Measurements from ENCODE around the gene SPATA21. TPM values are rescaled to one million over a fixed set of nuclear protein-coding genes. Genes with fewer than 3 reads are reported as not detected.

The SPATA21 gene
- total RNA-seq, 1 experiment from 2014 or later = not detected

DNA sequence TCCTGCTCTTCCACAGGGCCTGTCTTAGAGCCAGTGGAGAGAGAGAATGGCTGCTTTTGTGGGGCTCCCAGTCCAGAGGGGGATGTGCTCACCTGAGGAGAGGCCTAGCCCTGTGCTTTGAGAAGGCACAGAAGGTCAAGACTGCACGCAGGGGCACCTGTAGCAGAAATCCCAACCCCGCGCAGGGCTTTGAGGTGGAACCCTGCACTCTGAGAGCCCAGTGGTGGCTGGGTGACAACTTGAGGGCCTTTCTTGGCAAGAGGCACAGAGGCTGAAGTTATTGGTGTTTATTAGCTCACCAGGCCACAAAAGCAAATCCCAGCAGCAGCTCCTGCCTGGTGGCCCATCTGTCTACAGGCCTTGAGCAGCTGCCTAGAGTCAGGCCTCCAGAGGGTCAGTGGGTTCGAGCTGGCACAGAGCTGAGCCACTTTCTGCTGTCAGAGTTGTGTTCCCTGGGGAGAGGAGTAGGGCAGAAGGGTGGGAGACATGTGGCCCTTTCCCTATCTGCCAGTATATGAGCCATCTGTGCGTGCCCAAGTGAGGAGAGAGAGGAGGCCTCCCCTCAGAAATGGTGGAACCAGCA is 38.8 kb downstream of the SPATA21 start:
- H3K9me3 Mint-ChIP-seq = no peaks in the 10 kb centered on the region
- peak overlapping the region; percentile 76 for H3K27ac Mint-ChIP-seq
- no peak overlapping the region for H3K4me3 Mint-ChIP-seq
- TF ChIP-seq ZNF423 (CRISPR knock-in tag; IDR thresholded peaks at IDR 0.05) = no peak
- no peak for TF ChIP-seq SP1 (CRISPR knock-in tag; conservative IDR thresholded peaks at IDR 0.05)
- TF ChIP-seq TEAD1 (CRISPR knock-in tag; IDR thresholded peaks at IDR 0.05) = no peak
- no peak for TF ChIP-seq ZNF317 (CRISPR knock-in tag; IDR thresholded peaks at IDR 0.05; ENCODE audit: borderline replicate concordance, low read depth)
- no peak for TF ChIP-seq JAZF1 (CRISPR knock-in tag; IDR thresholded peaks at IDR 0.05)
- CTCF ChIA-PET = no interaction called here
- no peaks in the 10 kb centered on the region for H3K27me3 Mint-ChIP-seq (ENCODE audit: low read depth)
- no peak for DNase-seq (ENCODE audit: low spot score)
- POLR2A ChIA-PET = no interaction called here
- no peak for ATAC-seq
- peaks cover 7% of the 10 kb centered on the region for H3K4me1 Mint-ChIP-seq
- peaks cover 22% of the 10 kb centered on the region for H3K36me3 Mint-ChIP-seq

DNA sequence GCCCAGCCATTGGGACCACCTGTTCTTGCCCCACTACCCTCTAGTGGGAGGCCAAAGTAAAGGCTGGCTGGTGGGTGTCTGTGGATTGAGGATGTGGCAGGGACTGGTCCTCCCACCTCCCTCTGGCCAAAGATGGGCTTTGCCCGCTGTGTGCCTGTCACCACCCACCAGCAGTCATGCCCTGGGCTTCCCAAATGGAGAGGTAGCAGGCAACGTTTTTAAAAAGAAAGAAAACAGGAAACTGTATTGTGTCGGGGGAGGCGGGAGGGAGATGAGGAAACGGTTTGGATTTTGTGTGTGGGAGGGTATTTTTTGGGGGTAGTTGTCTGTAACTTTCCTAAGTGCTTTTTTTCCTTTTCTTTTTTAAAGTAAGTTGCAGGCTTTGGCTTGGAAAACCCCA is 40.1 kb downstream of the SPATA21 start:
- POLR2A ChIA-PET = no interaction called here
- Mint-ChIP-seq H3K4me1 (peaks cover 20% of the 10 kb centered on the region), H3K36me3 (peaks cover 26% of the 10 kb centered on the region), H3K4me3 (no peak overlapping the region), H3K27me3 (ENCODE audit: low read depth) (no peaks in the 10 kb centered on the region), H3K9me3 (no peaks in the 10 kb centered on the region), H3K27ac (no peak overlapping the region)
- DNase-seq (ENCODE audit: low spot score) (no peak), ATAC-seq (no peak)
- CTCF ChIA-PET = no interaction called here
- TF ChIP-seq, protein P1, sequence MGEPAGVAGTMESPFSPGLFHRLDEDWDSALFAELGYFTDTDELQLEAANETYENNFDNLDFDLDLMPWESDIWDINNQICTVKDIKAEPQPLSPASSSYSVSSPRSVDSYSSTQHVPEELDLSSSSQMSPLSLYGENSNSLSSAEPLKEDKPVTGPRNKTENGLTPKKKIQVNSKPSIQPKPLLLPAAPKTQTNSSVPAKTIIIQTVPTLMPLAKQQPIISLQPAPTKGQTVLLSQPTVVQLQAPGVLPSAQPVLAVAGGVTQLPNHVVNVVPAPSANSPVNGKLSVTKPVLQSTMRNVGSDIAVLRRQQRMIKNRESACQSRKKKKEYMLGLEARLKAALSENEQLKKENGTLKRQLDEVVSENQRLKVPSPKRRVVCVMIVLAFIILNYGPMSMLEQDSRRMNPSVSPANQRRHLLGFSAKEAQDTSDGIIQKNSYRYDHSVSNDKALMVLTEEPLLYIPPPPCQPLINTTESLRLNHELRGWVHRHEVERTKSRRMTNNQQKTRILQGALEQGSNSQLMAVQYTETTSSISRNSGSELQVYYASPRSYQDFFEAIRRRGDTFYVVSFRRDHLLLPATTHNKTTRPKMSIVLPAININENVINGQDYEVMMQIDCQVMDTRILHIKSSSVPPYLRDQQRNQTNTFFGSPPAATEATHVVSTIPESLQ (CRISPR knock-in tag; IDR thresholded peaks at IDR 0.05) = no peak
- TF ChIP-seq, protein P2, sequence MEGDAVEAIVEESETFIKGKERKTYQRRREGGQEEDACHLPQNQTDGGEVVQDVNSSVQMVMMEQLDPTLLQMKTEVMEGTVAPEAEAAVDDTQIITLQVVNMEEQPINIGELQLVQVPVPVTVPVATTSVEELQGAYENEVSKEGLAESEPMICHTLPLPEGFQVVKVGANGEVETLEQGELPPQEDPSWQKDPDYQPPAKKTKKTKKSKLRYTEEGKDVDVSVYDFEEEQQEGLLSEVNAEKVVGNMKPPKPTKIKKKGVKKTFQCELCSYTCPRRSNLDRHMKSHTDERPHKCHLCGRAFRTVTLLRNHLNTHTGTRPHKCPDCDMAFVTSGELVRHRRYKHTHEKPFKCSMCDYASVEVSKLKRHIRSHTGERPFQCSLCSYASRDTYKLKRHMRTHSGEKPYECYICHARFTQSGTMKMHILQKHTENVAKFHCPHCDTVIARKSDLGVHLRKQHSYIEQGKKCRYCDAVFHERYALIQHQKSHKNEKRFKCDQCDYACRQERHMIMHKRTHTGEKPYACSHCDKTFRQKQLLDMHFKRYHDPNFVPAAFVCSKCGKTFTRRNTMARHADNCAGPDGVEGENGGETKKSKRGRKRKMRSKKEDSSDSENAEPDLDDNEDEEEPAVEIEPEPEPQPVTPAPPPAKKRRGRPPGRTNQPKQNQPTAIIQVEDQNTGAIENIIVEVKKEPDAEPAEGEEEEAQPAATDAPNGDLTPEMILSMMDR (IDR thresholded peaks at IDR 0.05) = no peak
- TF ChIP-seq, protein P3, sequence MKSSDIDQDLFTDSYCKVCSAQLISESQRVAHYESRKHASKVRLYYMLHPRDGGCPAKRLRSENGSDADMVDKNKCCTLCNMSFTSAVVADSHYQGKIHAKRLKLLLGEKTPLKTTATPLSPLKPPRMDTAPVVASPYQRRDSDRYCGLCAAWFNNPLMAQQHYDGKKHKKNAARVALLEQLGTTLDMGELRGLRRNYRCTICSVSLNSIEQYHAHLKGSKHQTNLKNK (CRISPR knock-in tag; IDR thresholded peaks at IDR 0.05) = no peak
- TF ChIP-seq TCF7 (CRISPR knock-in tag; IDR thresholded peaks at IDR 0.05; ENCODE audit: low read depth) (no peak), MXD4 (CRISPR knock-in tag; IDR thresholded peaks at IDR 0.05; ENCODE audit: borderline replicate concordance) (no peak), MYBL2 (CRISPR knock-in tag; IDR thresholded peaks at IDR 0.05) (no peak), GRHL2 (CRISPR knock-in tag; IDR thresholded peaks at IDR 0.05; ENCODE audit: insufficient replicate concordance, severe bottlenecking) (no peak), KAT7 (CRISPR knock-in tag; IDR thresholded peaks at IDR 0.05; ENCODE audit: borderline replicate concordance) (no peak), CBFB (CRISPR knock-in tag; IDR thresholded peaks at IDR 0.05; ENCODE audit: low read depth) (no peak), NR2C2 (CRISPR knock-in tag; IDR thresholded peaks at IDR 0.05) (no peak), IRF2 (CRISPR knock-in tag; IDR thresholded peaks at IDR 0.05; ENCODE audit: borderline replicate concordance, low read depth) (no peak), TEAD4 (CRISPR knock-in tag; IDR thresholded peaks at IDR 0.05) (no peak)
- TF ChIP-seq, protein P4, sequence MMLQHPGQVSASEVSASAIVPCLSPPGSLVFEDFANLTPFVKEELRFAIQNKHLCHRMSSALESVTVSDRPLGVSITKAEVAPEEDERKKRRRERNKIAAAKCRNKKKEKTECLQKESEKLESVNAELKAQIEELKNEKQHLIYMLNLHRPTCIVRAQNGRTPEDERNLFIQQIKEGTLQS (CRISPR knock-in tag; conservative IDR thresholded peaks at IDR 0.05) = no peak
- TF ChIP-seq, protein P5, sequence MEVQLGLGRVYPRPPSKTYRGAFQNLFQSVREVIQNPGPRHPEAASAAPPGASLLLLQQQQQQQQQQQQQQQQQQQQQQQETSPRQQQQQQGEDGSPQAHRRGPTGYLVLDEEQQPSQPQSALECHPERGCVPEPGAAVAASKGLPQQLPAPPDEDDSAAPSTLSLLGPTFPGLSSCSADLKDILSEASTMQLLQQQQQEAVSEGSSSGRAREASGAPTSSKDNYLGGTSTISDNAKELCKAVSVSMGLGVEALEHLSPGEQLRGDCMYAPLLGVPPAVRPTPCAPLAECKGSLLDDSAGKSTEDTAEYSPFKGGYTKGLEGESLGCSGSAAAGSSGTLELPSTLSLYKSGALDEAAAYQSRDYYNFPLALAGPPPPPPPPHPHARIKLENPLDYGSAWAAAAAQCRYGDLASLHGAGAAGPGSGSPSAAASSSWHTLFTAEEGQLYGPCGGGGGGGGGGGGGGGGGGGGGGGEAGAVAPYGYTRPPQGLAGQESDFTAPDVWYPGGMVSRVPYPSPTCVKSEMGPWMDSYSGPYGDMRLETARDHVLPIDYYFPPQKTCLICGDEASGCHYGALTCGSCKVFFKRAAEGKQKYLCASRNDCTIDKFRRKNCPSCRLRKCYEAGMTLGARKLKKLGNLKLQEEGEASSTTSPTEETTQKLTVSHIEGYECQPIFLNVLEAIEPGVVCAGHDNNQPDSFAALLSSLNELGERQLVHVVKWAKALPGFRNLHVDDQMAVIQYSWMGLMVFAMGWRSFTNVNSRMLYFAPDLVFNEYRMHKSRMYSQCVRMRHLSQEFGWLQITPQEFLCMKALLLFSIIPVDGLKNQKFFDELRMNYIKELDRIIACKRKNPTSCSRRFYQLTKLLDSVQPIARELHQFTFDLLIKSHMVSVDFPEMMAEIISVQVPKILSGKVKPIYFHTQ (CRISPR knock-in tag; IDR thresholded peaks at IDR 0.05) = no peak
- TF ChIP-seq, protein P6, sequence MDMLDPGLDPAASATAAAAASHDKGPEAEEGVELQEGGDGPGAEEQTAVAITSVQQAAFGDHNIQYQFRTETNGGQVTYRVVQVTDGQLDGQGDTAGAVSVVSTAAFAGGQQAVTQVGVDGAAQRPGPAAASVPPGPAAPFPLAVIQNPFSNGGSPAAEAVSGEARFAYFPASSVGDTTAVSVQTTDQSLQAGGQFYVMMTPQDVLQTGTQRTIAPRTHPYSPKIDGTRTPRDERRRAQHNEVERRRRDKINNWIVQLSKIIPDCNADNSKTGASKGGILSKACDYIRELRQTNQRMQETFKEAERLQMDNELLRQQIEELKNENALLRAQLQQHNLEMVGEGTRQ (CRISPR knock-in tag; IDR thresholded peaks at IDR 0.05) = no peak
- TF ChIP-seq, protein P7, sequence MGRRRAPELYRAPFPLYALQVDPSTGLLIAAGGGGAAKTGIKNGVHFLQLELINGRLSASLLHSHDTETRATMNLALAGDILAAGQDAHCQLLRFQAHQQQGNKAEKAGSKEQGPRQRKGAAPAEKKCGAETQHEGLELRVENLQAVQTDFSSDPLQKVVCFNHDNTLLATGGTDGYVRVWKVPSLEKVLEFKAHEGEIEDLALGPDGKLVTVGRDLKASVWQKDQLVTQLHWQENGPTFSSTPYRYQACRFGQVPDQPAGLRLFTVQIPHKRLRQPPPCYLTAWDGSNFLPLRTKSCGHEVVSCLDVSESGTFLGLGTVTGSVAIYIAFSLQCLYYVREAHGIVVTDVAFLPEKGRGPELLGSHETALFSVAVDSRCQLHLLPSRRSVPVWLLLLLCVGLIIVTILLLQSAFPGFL (CRISPR knock-in tag; IDR thresholded peaks at IDR 0.05; ENCODE audit: borderline replicate concordance) = no peak

Measured in WTC11 (cell line).